ENCODE results near the gene MGAT5.

DNA sequence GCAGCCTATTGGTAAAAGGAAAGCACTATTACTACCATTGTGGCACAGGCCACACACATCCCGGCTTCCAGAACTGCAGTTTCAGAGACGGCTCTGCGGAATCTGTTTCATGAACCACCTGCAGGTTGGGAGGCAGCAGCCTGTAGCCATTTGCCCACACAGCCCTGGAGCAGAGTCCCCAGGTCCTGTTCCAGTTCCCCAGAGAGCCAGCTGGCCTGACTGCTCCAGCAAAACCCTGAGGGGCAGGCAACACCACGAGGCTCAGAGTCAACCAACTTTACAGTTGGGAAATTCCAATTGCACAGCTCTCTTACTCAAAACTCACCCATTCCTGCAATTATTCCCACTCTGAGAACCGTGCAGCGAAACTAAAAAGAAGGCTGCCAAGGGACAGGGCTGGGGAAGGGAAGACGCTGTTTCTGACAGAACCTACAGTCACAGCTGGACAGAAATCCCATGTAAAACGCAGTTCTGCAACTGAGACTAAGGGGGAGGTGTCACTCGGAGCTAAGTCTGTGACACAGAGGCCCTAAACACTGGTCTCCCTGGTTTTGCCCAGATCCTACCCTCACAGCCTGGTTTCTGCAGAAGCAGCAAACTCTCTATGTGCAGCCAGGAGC, 245.5 kb downstream of the MGAT5 start:
- TF ChIP-seq ZNF133 (tag by site-specific recombination; IDR thresholded peaks at IDR 0.05) (no peak), ZNF394 (tag by site-specific recombination; IDR thresholded peaks at IDR 0.05; ENCODE audit: borderline replicate concordance) (no peak), ZNF530 (tag by site-specific recombination; IDR thresholded peaks at IDR 0.05; ENCODE audit: low read depth) (no peak)
- TF ChIP-seq, protein P1, sequence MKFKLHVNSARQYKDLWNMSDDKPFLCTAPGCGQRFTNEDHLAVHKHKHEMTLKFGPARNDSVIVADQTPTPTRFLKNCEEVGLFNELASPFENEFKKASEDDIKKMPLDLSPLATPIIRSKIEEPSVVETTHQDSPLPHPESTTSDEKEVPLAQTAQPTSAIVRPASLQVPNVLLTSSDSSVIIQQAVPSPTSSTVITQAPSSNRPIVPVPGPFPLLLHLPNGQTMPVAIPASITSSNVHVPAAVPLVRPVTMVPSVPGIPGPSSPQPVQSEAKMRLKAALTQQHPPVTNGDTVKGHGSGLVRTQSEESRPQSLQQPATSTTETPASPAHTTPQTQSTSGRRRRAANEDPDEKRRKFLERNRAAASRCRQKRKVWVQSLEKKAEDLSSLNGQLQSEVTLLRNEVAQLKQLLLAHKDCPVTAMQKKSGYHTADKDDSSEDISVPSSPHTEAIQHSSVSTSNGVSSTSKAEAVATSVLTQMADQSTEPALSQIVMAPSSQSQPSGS (tag by site-specific recombination; IDR thresholded peaks at IDR 0.05; ENCODE audit: low read depth) = no peak
- TF ChIP-seq, protein P2, sequence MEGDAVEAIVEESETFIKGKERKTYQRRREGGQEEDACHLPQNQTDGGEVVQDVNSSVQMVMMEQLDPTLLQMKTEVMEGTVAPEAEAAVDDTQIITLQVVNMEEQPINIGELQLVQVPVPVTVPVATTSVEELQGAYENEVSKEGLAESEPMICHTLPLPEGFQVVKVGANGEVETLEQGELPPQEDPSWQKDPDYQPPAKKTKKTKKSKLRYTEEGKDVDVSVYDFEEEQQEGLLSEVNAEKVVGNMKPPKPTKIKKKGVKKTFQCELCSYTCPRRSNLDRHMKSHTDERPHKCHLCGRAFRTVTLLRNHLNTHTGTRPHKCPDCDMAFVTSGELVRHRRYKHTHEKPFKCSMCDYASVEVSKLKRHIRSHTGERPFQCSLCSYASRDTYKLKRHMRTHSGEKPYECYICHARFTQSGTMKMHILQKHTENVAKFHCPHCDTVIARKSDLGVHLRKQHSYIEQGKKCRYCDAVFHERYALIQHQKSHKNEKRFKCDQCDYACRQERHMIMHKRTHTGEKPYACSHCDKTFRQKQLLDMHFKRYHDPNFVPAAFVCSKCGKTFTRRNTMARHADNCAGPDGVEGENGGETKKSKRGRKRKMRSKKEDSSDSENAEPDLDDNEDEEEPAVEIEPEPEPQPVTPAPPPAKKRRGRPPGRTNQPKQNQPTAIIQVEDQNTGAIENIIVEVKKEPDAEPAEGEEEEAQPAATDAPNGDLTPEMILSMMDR (tag by site-specific recombination; IDR thresholded peaks at IDR 0.05) = no peak
- TF ChIP-seq, protein P3, sequence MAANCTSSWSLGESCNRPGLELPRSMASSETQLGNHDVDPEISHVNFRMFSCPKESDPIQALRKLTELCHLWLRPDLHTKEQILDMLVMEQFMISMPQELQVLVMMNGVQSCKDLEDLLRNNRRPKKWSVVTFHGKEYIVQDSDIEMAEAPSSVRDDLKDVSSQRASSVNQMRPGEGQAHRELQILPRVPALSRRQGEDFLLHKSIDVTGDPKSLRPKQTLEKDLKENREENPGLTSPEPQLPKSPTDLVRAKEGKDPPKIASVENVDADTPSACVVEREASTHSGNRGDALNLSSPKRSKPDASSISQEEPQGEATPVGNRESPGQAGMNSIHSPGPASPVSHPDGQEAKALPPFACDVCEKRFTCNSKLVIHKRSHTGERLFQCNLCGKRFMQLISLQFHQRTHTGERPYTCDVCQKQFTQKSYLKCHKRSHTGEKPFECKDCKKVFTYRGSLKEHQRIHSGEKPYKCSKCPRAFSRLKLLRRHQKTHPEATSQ (tag by site-specific recombination; IDR thresholded peaks at IDR 0.05) = no peak
- TF ChIP-seq, protein P4, sequence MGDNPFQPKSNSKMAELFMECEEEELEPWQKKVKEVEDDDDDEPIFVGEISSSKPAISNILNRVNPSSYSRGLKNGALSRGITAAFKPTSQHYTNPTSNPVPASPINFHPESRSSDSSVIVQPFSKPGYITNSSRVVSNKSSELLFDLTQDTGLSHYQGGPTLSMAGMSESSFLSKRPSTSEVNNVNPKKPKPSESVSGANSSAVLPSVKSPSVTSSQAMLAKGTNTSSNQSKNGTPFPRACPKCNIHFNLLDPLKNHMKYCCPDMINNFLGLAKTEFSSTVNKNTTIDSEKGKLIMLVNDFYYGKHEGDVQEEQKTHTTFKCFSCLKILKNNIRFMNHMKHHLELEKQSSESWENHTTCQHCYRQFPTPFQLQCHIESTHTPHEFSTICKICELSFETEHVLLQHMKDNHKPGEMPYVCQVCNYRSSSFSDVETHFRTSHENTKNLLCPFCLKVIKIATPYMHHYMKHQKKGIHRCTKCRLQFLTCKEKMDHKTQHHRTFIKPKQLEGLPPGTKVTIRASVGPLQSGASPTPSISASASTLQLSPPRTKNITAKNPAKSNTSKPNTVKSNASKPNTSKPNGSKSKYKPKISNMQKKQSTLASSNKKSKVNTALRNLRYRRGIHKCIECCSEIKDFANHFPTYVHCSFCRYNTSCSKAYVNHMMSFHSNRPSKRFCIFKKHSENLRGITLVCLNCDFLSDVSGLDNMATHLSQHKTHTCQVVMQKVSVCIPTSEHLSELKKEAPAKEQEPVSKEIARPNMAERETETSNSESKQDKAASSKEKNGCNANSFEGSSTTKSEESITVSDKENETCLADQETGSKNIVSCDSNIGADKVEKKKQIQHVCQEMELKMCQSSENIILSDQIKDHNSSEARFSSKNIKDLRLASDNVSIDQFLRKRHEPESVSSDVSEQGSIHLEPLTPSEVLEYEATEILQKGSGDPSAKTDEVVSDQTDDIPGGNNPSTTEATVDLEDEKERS (tag by site-specific recombination; IDR thresholded peaks at IDR 0.05) = no peak
